GM20000 (cell line): ENCODE results near the gene ODAD3.
"Not testable (repeated sequence)": the region's sequence is repeated elsewhere in the genome, so short reads cannot be mapped to it uniquely, and the experiment has no call there.

Experiments
- DNase-seq: peaks from one replicate; pipeline ENCODE4 v3.0.0; 2012; ENCODE audit warnings: low spot score
- TF ChIP-seq, protein P1 (sequence below): IDR thresholded peaks from 2 replicates; pipeline ENCODE4 v1.5.1; 2012; ENCODE audit warnings: mild to moderate bottlenecking, control low read depth; ENCODE audit errors: extremely low read depth, missing control alignments

ODAD3 gene

DNA sequence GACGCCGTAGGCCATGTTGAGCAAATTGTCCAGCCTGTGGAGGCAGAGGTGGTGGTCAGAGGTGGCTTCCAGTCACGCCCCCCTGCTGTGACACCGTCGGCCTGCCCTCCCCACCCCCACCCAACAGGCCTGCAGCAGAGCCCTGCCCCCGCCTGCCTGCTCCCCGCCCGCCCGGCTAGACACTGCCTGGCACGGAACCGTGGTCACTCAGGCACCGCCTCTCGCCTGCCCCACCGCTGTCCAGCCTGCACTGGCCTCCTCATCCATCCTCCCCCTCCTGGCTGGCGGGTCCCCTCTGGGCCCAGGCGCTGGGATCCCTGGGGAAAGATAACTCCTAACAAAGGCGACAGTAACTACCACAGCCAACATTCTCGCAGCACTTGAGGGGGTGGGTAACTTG is 22.2 kb upstream of the ODAD3 start:
- DNase-seq: no peak
- TF ChIP-seq, protein P1, sequence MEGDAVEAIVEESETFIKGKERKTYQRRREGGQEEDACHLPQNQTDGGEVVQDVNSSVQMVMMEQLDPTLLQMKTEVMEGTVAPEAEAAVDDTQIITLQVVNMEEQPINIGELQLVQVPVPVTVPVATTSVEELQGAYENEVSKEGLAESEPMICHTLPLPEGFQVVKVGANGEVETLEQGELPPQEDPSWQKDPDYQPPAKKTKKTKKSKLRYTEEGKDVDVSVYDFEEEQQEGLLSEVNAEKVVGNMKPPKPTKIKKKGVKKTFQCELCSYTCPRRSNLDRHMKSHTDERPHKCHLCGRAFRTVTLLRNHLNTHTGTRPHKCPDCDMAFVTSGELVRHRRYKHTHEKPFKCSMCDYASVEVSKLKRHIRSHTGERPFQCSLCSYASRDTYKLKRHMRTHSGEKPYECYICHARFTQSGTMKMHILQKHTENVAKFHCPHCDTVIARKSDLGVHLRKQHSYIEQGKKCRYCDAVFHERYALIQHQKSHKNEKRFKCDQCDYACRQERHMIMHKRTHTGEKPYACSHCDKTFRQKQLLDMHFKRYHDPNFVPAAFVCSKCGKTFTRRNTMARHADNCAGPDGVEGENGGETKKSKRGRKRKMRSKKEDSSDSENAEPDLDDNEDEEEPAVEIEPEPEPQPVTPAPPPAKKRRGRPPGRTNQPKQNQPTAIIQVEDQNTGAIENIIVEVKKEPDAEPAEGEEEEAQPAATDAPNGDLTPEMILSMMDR: no peak

DNA sequence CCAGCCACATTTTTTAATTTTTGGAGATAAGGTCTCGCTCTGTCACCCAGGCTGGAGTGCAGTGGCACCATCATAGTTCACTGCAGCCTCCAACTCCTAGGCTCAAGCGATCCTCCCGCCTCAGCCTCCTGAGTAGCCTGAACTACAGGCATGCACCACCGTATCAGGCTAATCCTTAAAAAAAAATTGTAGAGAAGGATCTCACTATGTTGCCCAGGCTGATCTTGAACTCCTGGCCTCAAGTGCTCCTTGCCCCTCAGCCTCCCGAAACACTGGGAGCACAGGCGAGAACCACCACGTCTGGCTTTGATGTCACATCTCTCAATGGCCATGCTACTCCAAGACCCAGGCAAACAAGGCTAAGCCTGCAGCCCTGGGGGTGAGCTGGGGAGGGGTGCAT is 21.7 kb upstream of the ODAD3 start:
- DNase-seq: no peak
- TF ChIP-seq, protein P1: no peak

DNA sequence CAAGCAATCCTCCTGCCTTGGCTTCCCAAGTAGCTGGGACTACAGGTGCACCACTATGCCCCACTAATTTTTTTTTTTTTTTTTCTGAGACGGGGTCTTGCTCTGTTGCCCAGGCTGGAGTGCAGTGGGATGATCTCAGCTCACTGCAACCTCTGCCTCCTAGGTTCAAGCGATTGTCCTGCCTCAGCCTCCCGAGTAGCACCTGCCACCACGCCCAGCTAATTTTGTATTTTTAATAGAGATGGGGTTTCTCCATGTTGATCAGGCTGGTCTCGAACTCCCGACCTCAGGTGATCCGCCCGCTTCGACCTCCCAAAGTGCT is 20.3 kb upstream of the ODAD3 start:
- not testable (repeated sequence) for DNase-seq

DNA sequence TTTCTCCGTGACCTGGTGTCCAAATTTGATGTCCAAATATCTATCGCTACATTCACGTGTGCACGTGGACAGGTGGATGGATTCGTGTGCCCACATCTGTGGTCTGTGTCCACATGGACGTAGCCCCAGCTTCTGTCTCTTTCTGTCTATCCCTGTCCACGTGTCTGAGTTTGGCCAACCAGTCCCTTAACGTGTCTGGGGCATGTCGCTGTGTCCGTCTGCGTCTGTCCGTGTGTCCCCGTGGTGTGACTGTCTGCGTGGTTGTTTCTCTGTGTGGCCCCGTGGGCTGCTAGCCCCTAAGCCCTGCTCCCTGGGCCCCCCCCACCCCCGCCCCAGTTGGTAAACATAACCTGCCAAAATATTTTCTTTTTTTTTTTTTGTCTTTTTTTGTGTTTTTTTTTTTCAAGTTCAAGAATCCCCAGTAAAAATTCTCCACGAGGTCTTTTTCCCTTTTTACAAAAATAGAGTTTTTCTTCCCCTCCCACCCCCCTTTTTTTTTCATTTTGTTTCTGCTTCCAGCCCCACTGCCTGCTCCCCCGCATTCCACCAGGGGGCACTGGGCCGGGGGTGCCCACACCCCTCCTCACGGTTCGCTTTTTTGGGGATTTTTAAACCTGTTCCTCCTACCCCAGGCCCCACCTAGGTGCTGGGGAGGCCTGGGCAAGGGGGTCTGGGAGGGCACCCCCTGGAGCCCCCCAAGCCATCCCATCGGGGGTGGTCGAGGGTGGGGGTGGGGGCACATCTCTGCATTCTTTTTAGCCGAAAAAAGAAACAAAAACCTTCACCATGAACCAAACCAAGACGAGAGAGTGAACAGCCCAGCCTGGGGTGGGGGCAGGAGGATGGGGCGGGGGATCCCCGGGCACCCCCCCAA is 18.8 kb upstream of the ODAD3 start:
- DNase-seq: peak; percentile 80
- TF ChIP-seq, protein P1: peak; percentile 43

DNA sequence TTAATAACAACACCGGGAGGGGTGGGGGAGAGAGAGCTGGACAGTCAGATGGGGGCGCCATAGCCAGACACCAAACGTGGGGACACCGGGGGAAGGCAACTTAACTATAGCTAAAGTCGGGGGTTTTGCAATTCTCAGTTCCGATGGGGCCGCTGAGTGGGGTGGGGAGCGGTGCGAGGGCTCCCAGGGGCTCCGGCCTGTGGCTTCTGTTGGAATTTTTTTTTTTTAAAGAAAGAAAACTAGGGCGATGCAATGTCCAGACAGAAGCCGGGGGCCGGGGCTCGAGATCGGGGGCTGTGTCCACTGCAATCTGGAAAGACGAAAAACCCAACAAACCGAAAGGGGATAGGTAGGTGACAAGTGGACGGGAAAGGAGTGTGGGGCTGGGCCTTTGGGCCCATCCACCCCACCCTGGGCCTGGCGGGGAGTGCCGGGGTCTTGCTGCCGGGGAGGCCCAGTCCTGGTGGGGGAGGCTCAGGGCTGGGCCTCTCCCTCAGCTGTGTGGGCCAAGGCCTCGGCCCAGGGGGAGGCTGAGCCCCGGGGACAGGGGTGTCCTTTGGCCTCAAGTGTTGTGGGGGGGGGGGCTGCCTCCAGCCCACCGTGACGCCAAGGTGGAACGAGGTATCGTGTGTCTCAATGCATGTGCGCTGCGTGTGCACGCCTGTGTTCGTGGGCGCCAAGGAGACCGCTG is 17.8 kb upstream of the ODAD3 start:
- DNase-seq: no peak
- TF ChIP-seq, protein P1: no peak

DNA sequence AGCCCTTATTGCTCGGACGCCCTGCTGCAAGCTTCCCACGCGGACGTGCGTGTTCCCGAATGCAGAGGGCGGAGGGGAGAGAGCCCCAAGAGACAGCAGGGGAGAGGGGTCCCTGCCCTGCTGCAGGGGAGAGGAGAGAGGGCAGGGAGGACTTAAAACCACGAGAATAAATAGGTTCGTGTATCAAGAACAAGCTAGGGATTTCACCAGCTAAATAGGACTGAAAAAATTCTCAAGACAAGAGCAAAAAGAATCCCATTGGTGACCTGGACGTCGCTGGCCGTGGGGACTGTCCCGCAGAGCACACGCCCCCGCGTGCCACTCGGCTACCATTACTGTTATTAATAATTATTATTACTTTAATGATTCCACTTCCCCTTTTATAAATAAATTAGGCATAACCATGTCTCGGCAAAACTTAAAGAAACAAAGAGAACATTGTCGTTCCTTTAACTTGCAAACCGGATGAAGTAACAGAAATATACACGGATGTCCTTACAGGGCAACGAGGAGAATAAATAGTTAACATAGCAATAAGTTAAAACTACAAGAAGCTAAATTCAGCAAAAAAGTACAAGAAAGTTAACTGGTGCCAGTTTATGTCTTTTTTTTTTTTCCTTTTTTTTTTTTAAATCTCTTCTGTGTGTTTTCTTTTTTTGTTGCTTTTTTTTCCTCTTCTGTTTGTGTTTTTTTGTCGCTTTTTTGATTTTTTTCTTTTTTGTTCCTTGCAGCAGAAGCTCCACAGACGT is 17.1 kb upstream of the ODAD3 start:
- peak; percentile 87 for DNase-seq
- TF ChIP-seq, protein P1: no peak

DNA sequence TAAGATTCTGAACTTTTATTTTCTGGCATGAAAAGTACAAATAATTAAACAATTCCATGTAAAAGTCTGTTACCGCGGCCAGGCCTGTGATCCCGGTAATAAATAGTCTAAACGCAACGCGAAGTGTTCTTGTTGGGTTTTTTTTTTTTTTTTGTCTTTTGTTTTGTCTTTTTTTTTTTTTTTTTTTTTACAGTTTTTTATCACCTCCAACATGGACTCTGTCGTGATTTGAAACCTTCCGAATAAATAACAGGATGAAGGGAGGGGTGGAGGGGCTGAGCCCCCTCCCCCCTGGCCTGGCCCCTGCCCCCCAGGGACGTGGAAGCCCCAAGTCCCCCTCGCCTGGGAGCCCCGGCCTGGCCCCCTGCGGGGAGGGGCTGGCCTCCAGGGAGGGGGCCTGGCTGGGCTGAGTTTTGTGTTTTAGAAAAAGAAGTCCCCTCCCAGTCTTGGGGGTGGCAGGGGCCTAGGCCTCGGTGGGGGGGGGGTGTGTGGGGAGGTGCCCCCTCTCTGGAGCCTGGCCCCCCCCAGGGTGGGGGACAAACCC is 16.5 kb upstream of the ODAD3 start:
- TF ChIP-seq, protein P1: no peak
- no peak for DNase-seq
